Measurements from ENCODE around the gene FIGLA.
A peak's percentile ranks its signal among the peaks of the same experiment; 100 is the strongest.

FIGLA gene

GRCh38 chr2:70738159-70738558, 52.3 kb downstream of the FIGLA start:
- no peak for TF ChIP-seq CTCF (conservative IDR thresholded peaks at IDR 0.05; ENCODE audit: low read depth, low read length)
- no peak for DNase-seq (ENCODE audit: low read depth)
- no peak overlapping the region for H3K4me3 ChIP-seq (ENCODE audit: low read length)

- TF ChIP-seq CTCF (conservative IDR thresholded peaks at IDR 0.05; ENCODE audit: low read depth, low read length): no peak
- no peak overlapping the region for H3K4me3 ChIP-seq (ENCODE audit: low read length)
- DNase-seq (ENCODE audit: low read depth): no peak
Measured at GRCh38 chr2:70735071-70735470, 55.4 kb downstream of the FIGLA start.

GRCh38 chr2:70733646-70734180, 56.7 kb downstream of the FIGLA start:
- no peak overlapping the region for H3K4me3 ChIP-seq (ENCODE audit: low read length)
- TF ChIP-seq CTCF (conservative IDR thresholded peaks at IDR 0.05; ENCODE audit: low read depth, low read length): no peak
- DNase-seq (ENCODE audit: low read depth): no peak

GRCh38 chr2:70732766-70733645, 57.4 kb downstream of the FIGLA start:
- no peak overlapping the region for H3K4me3 ChIP-seq (ENCODE audit: low read length)
- no peak for TF ChIP-seq CTCF (conservative IDR thresholded peaks at IDR 0.05; ENCODE audit: low read depth, low read length)
- no peak for DNase-seq (ENCODE audit: low read depth)

GRCh38 chr2:70730730-70731129, 59.7 kb downstream of the FIGLA start:
- TF ChIP-seq CTCF (conservative IDR thresholded peaks at IDR 0.05; ENCODE audit: low read depth, low read length): no peak
- H3K4me3 ChIP-seq (ENCODE audit: low read length): no peak overlapping the region
- DNase-seq (ENCODE audit: low read depth): peak; percentile 37

GRCh38 chr2:70729647-70730046, 60.8 kb downstream of the FIGLA start:
- TF ChIP-seq CTCF (conservative IDR thresholded peaks at IDR 0.05; ENCODE audit: low read depth, low read length): no peak
- no peak for DNase-seq (ENCODE audit: low read depth)
- H3K4me3 ChIP-seq (ENCODE audit: low read length): no peak overlapping the region

- H3K4me3 ChIP-seq (ENCODE audit: low read length): no peak overlapping the region
- no peak for TF ChIP-seq CTCF (conservative IDR thresholded peaks at IDR 0.05; ENCODE audit: low read depth, low read length)
- DNase-seq (ENCODE audit: low read depth): no peak
Measured at GRCh38 chr2:70728128-70728527, 62.3 kb downstream of the FIGLA start.

All from retinal pigment epithelial cell (primary cell).